ENCODE results near the gene G0S2. TPM values are rescaled to one million over a fixed set of nuclear protein-coding genes. Genes with fewer than 3 reads are reported as not detected.

G0S2 gene
- polyA plus RNA-seq, 1 donor (not counting 4 experiments of a cell fraction or from before 2014, with no cell fraction given): 46.2 TPM

DNA sequence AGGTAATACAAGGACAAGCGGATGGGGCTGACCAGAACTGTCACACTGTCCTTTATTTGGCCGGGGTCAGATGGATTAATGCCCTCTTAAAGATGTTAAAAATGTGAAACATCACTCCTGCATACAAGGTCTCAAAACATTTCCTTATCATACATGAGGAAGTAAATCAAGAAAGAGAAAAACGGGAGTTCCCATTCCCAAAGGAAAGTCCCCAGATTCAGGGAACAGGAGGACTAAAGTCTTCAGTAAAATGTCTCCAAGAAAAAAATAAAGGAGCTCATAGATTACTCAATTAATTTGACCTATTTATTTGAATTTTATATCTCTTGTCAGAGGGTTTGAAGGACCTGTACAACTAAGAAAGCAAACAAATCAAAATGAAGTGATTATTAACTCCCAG lies 16.0 kb downstream of the G0S2 start:
- TF ChIP-seq CTCF (optimal IDR thresholded peaks at IDR 0.05 in 1 of 3, IDR thresholded peaks at IDR 0.05 in 1 of 3, conservative IDR thresholded peaks at IDR 0.05 in 1 of 3; ENCODE audit: extremely low read depth in 1 of 3, insufficient read depth in 2 of 3, low read length in 3 of 3) (no peak), EZH2 (IDR thresholded peaks at IDR 0.05; ENCODE audit: low read length) (no peak)
- H3K9me3 ChIP-seq (ENCODE audit: control insufficient read depth, low read depth, low read length): no peaks in the 10 kb centered on the region
- dilution Hi-C loops (cut with MboI; ENCODE audit: extremely low pct_ligation_motif_present, low sequenced_read_pairs): no loop called here
- DNase-seq (ENCODE audit: low read depth, low spot score): no peak
- H3K9ac ChIP-seq (ENCODE audit: control insufficient read depth, extremely low read depth, insufficient read depth, low read length): no peak overlapping the region
- no peak overlapping the region for H3K4me2 ChIP-seq (ENCODE audit: control insufficient read depth, extremely low read depth, insufficient read depth, low read depth, low read length)
- no peaks in the 10 kb centered on the region for H3K36me3 ChIP-seq (ENCODE audit: control insufficient read depth in 2 of 2, extremely low read depth in 1 of 2, insufficient read depth in 2 of 2, low read length in 2 of 2)
- no peak overlapping the region for H3K4me3 ChIP-seq (ENCODE audit: control insufficient read depth in 2 of 3, extremely low read depth in 1 of 3, insufficient read depth in 2 of 3, low read depth in 1 of 3, low read length in 3 of 3)
- no peak overlapping the region for H3K27ac ChIP-seq (ENCODE audit: control insufficient read depth, insufficient read depth, low read length)
- no peaks in the 10 kb centered on the region for H3K27me3 ChIP-seq (ENCODE audit: control insufficient read depth, extremely low read depth, insufficient read depth, low read length)
- H4K20me1 ChIP-seq (ENCODE audit: control insufficient read depth, extremely low read depth, insufficient read depth, low read length): no peaks in the 10 kb centered on the region
- no peak for FAIRE-seq
- peak overlapping the region; percentile 35 for H2AFZ ChIP-seq (ENCODE audit: control insufficient read depth, low read length)
- H3K79me2 ChIP-seq (ENCODE audit: control insufficient read depth, insufficient read depth, low read length): no peaks in the 10 kb centered on the region
- H3K9me1 ChIP-seq (ENCODE audit: control insufficient read depth, extremely low read depth, insufficient read depth, low read length): no peaks in the 10 kb centered on the region
- H3K4me1 ChIP-seq (ENCODE audit: control insufficient read depth, extremely low read depth, insufficient read depth, low read length): peaks cover 34% of the 10 kb centered on the region

GRCh38 chr1:209692296-209692695 lies 17.1 kb downstream of the G0S2 start:
- no peak overlapping the region for H3K4me3 ChIP-seq (ENCODE audit: control insufficient read depth in 2 of 3, extremely low read depth in 1 of 3, insufficient read depth in 2 of 3, low read depth in 1 of 3, low read length in 3 of 3)
- H3K27me3 ChIP-seq (ENCODE audit: control insufficient read depth, extremely low read depth, insufficient read depth, low read length): no peaks in the 10 kb centered on the region
- dilution Hi-C loops (cut with MboI; ENCODE audit: extremely low pct_ligation_motif_present, low sequenced_read_pairs): no loop called here
- peak overlapping the region; percentile 58 for H3K4me2 ChIP-seq (ENCODE audit: control insufficient read depth, extremely low read depth, insufficient read depth, low read depth, low read length)
- H3K9ac ChIP-seq (ENCODE audit: control insufficient read depth, extremely low read depth, insufficient read depth, low read length): peak overlapping the region; percentile 48
- DNase-seq (ENCODE audit: low read depth, low spot score) (no peak), FAIRE-seq (peak; percentile 20)
- H3K9me3 ChIP-seq (ENCODE audit: control insufficient read depth, low read depth, low read length): no peaks in the 10 kb centered on the region
- H3K27ac ChIP-seq (ENCODE audit: control insufficient read depth, insufficient read depth, low read length): peak overlapping the region; percentile 53
- peaks cover 38% of the 10 kb centered on the region for H3K4me1 ChIP-seq (ENCODE audit: control insufficient read depth, extremely low read depth, insufficient read depth, low read length)
- H3K79me2 ChIP-seq (ENCODE audit: control insufficient read depth, insufficient read depth, low read length): no peaks in the 10 kb centered on the region
- TF ChIP-seq EZH2 (IDR thresholded peaks at IDR 0.05; ENCODE audit: low read length): no peak
- no peak for TF ChIP-seq CTCF (optimal IDR thresholded peaks at IDR 0.05 in 1 of 3, IDR thresholded peaks at IDR 0.05 in 1 of 3, conservative IDR thresholded peaks at IDR 0.05 in 1 of 3; ENCODE audit: extremely low read depth in 1 of 3, insufficient read depth in 2 of 3, low read length in 3 of 3)
- H3K36me3 ChIP-seq (ENCODE audit: control insufficient read depth in 2 of 2, extremely low read depth in 1 of 2, insufficient read depth in 2 of 2, low read length in 2 of 2): no peaks in the 10 kb centered on the region
- no peaks in the 10 kb centered on the region for H4K20me1 ChIP-seq (ENCODE audit: control insufficient read depth, extremely low read depth, insufficient read depth, low read length)
- H2AFZ ChIP-seq (ENCODE audit: control insufficient read depth, low read length): peak overlapping the region; percentile 9
- H3K9me1 ChIP-seq (ENCODE audit: control insufficient read depth, extremely low read depth, insufficient read depth, low read length): no peaks in the 10 kb centered on the region
